Kidney (tissue), 2 donors: ENCODE data around the gene KAT5. TPM values are rescaled to one million over a fixed set of nuclear protein-coding genes. Genes with fewer than 3 reads are reported as not detected.

Experiments used
- polyA plus RNA-seq: library from polyadenylated mRNA; stranded (reverse); fragments of 350-450 nt; fragmentation: Illumina TruSeq; extraction: RNeasy Lipid Tissue Mini Kit (QIAGEN cat#74804); gene quantifications from one replicate; pipeline ENCODE4 v1.2.3, GENCODE V29; 2014; ENCODE audit warnings: low read depth, low replicate concordance; ENCODE audit not compliant: insufficient read depth
- total RNA-seq: library from RNA; stranded (reverse); fragmentation: NEBNext Ultra II Directional; extraction: Animal tissue kit (Norgen Biotek cat#: 25700); gene quantifications from one replicate; pipeline ENCODE4 v1.2.1, GENCODE V29; 2021
- donor health status: DM: yes; HTN: yes; CAD: no.

The KAT5 gene
- total and polyA plus RNA-seq, 2 donors from 2014 or later = 68.4 to 74.7 TPM

Other genes starting within 250 kb of the KAT5 start
- 15,262 TPM for gene MALAT1, start 213.2 kb upstream of the KAT5 start, total RNA-seq
- gene MALAT1, start 213.2 kb upstream of the KAT5 start, polyA plus RNA-seq = 219 TPM
- gene SCYL1, start 187.2 kb upstream of the KAT5 start, total RNA-seq = 72.2 TPM
- 78.9 TPM for gene SCYL1, start 187.2 kb upstream of the KAT5 start, polyA plus RNA-seq
- gene LTBP3, start 153.9 kb upstream of the KAT5 start, total RNA-seq = 165 TPM
- gene LTBP3, start 153.9 kb upstream of the KAT5 start, polyA plus RNA-seq = 61.6 TPM
- gene ZNRD2, start 141.8 kb upstream of the KAT5 start, total RNA-seq = 32.0 TPM
- gene ZNRD2, start 141.8 kb upstream of the KAT5 start, polyA plus RNA-seq = 60.4 TPM
- gene FAM89B, start 139.7 kb upstream of the KAT5 start, total RNA-seq = 36.7 TPM
- 33.5 TPM for gene FAM89B, start 139.7 kb upstream of the KAT5 start, polyA plus RNA-seq
- gene EHBP1L1, start 136.2 kb upstream of the KAT5 start, total RNA-seq = 95.4 TPM
- 20.5 TPM for gene EHBP1L1, start 136.2 kb upstream of the KAT5 start, polyA plus RNA-seq
- gene KCNK7, start 116.5 kb upstream of the KAT5 start, total RNA-seq = 0.25 TPM
- not detected for gene KCNK7, start 116.5 kb upstream of the KAT5 start, polyA plus RNA-seq
- gene MAP3K11, start 98.0 kb upstream of the KAT5 start, total RNA-seq = 89.1 TPM
- 55.7 TPM for gene MAP3K11, start 98.0 kb upstream of the KAT5 start, polyA plus RNA-seq
- 44.4 TPM for gene PCNX3, start 96.5 kb upstream of the KAT5 start, total RNA-seq
- 13.6 TPM for gene PCNX3, start 96.5 kb upstream of the KAT5 start, polyA plus RNA-seq
- gene SIPA1, start 74.2 kb upstream of the KAT5 start, total RNA-seq = 71.0 TPM
- 46.4 TPM for gene SIPA1, start 74.2 kb upstream of the KAT5 start, polyA plus RNA-seq
- gene RELA, start 49.3 kb upstream of the KAT5 start, total RNA-seq = 81.6 TPM
- 34.8 TPM for gene RELA, start 49.3 kb upstream of the KAT5 start, polyA plus RNA-seq
- gene RNASEH2C, start 8.5 kb downstream of the KAT5 start, total RNA-seq = 43.7 TPM
- 129 TPM for gene RNASEH2C, start 8.5 kb downstream of the KAT5 start, polyA plus RNA-seq
- gene AP5B1, start 68.7 kb downstream of the KAT5 start, total RNA-seq = 18.3 TPM
- 6.3 TPM for gene AP5B1, start 68.7 kb downstream of the KAT5 start, polyA plus RNA-seq
- gene OVOL1, start 74.8 kb downstream of the KAT5 start, total RNA-seq = 6.6 TPM
- gene OVOL1, start 74.8 kb downstream of the KAT5 start, polyA plus RNA-seq = 6.7 TPM
- gene SNX32, start 121.7 kb downstream of the KAT5 start, total RNA-seq = 1.0 TPM
- 0.43 TPM for gene SNX32, start 121.7 kb downstream of the KAT5 start, polyA plus RNA-seq
- 705 TPM for gene CFL1, start 145.9 kb downstream of the KAT5 start, total RNA-seq
- 846 TPM for gene CFL1, start 145.9 kb downstream of the KAT5 start, polyA plus RNA-seq
- 54.9 TPM for gene MUS81, start 148.2 kb downstream of the KAT5 start, total RNA-seq
- 31.2 TPM for gene MUS81, start 148.2 kb downstream of the KAT5 start, polyA plus RNA-seq
- 64.2 TPM for gene EFEMP2, start 160.5 kb downstream of the KAT5 start, total RNA-seq
- 60.0 TPM for gene EFEMP2, start 160.5 kb downstream of the KAT5 start, polyA plus RNA-seq
- gene CTSW, start 167.6 kb downstream of the KAT5 start, total RNA-seq = 3.9 TPM
- 1.3 TPM for gene CTSW, start 167.6 kb downstream of the KAT5 start, polyA plus RNA-seq
- gene FIBP, start 176.2 kb downstream of the KAT5 start, total RNA-seq = 58.0 TPM
- 105 TPM for gene FIBP, start 176.2 kb downstream of the KAT5 start, polyA plus RNA-seq
- 26.1 TPM for gene CCDC85B, start 178.4 kb downstream of the KAT5 start, total RNA-seq
- 31.8 TPM for gene CCDC85B, start 178.4 kb downstream of the KAT5 start, polyA plus RNA-seq
- gene FOSL1, start 188.1 kb downstream of the KAT5 start, total RNA-seq = 3.2 TPM
- gene FOSL1, start 188.1 kb downstream of the KAT5 start, polyA plus RNA-seq = 0.37 TPM
- gene C11orf68, start 206.8 kb downstream of the KAT5 start, total RNA-seq = 38.0 TPM
- 52.0 TPM for gene C11orf68, start 206.8 kb downstream of the KAT5 start, polyA plus RNA-seq
- gene DRAP1, start 207.2 kb downstream of the KAT5 start, total RNA-seq = 51.2 TPM
- gene DRAP1, start 207.2 kb downstream of the KAT5 start, polyA plus RNA-seq = 150 TPM
- gene TSGA10IP, start 233.2 kb downstream of the KAT5 start, total RNA-seq = not detected
- not detected for gene TSGA10IP, start 233.2 kb downstream of the KAT5 start, polyA plus RNA-seq
- 48.6 TPM for gene SART1, start 249.5 kb downstream of the KAT5 start, total RNA-seq
- 48.7 TPM for gene SART1, start 249.5 kb downstream of the KAT5 start, polyA plus RNA-seq